Stimulated activated CD4-positive, alpha-beta T cell treated with anti-CD3 and anti-CD28 coated beads, Interleukin-2, amount 100 ng/mL, for 24 hours (primary cell): ENCODE results near the gene MED13L.

ENCODE experiments used
- DNase-seq, 2 donors: peaks; one replicate each; pipeline ENCODE4 v3.0.0-alpha.2; 2020

Gene MED13L

GRCh38 chr12:116123451-116124258, 153.8 kb downstream of the MED13L start:
- peak; percentile 27 to 38 for DNase-seq

GRCh38 chr12:116122628-116123027, 154.9 kb downstream of the MED13L start:
- no peak for DNase-seq

GRCh38 chr12:116121453-116121871, 156.0 kb downstream of the MED13L start:
- no peak for DNase-seq

- DNase-seq: no peak
Measured at GRCh38 chr12:116116650-116117424, 160.7 kb downstream of the MED13L start.

- no peak for DNase-seq
Measured at GRCh38 chr12:116113398-116114130, 163.9 kb downstream of the MED13L start.

- DNase-seq: no peak
Measured at GRCh38 chr12:116106870-116107269, 170.6 kb downstream of the MED13L start.

GRCh38 chr12:116104167-116104767, 173.2 kb downstream of the MED13L start:
- DNase-seq: no peak

GRCh38 chr12:116101991-116102390, 175.5 kb downstream of the MED13L start:
- no peak for DNase-seq

- DNase-seq: no peak
Measured at GRCh38 chr12:116099652-116100432, 177.7 kb downstream of the MED13L start.

- no peak for DNase-seq
Measured at GRCh38 chr12:116096874-116097273, 180.6 kb downstream of the MED13L start.

GRCh38 chr12:116094475-116094874, 183.0 kb downstream of the MED13L start:
- DNase-seq: no peak

GRCh38 chr12:116093915-116094314, 183.6 kb downstream of the MED13L start:
- DNase-seq: no peak

- no peak for DNase-seq
Measured at GRCh38 chr12:116092776-116093175, 184.7 kb downstream of the MED13L start.

GRCh38 chr12:116092162-116092561, 185.3 kb downstream of the MED13L start:
- no peak for DNase-seq

GRCh38 chr12:116091579-116091978, 185.9 kb downstream of the MED13L start:
- no peak for DNase-seq

GRCh38 chr12:116090516-116090915, 187.0 kb downstream of the MED13L start:
- no peak for DNase-seq

- no peak for DNase-seq
Measured at GRCh38 chr12:116089080-116089479, 188.4 kb downstream of the MED13L start.

GRCh38 chr12:116087962-116088361, 189.5 kb downstream of the MED13L start:
- no peak for DNase-seq

- no peak for DNase-seq
Measured at GRCh38 chr12:116087399-116087798, 190.1 kb downstream of the MED13L start.

GRCh38 chr12:116080415-116080814, 197.1 kb downstream of the MED13L start:
- DNase-seq: no peak

- DNase-seq: no peak
Measured at GRCh38 chr12:116078396-116078795, 199.1 kb downstream of the MED13L start.

- no peak for DNase-seq
Measured at GRCh38 chr12:116077431-116077830, 200.1 kb downstream of the MED13L start.
